Smooth muscle cell (in vitro differentiated cells): ENCODE measurements around the gene OR6B3. TPM values are rescaled to one million over a fixed set of nuclear protein-coding genes. Genes with fewer than 3 reads are reported as not detected.

Experiments
- DNase-seq: peaks from one replicate; lab custom pipeline; 2025; ENCODE audit not compliant: unreplicated experiment; lab: John Stamatoyannopoulos, UW
- H2AFZ ChIP-seq: fragments of 200-600 bp; sonication (generic); 2 replicates; pipeline ENCODE4 v1.6.0; 2016; ENCODE audit warnings: antibody characterized with exemption, low read depth, mild to moderate bottlenecking
- H3F3A ChIP-seq: fragments of 200-600 bp; sonication (generic); 2 replicates; pipeline ENCODE4 v1.6.0; 2017; ENCODE audit warnings: antibody characterized with exemption, low read depth
- H3K27ac ChIP-seq: fragments of 200-600 bp; sonication (generic); 2 replicates; pipeline ENCODE4 v1.5.1; 2016; ENCODE audit warnings: low read depth, mild to moderate bottlenecking
- H3K27me3 ChIP-seq: fragments of 200-600 bp; sonication (generic); 2 replicates; pipeline ENCODE4 v1.6.1; 2016; ENCODE audit warnings: low read depth, mild to moderate bottlenecking
- H3K36me3 ChIP-seq: fragments of 200-600 bp; sonication (generic); 2 replicates; pipeline ENCODE4 v1.5.1; 2016; ENCODE audit warnings: low read depth
- H3K4me1 ChIP-seq: fragments of 200-600 bp; sonication (generic); 2 replicates; pipeline ENCODE4 v1.5.1; 2016; ENCODE audit warnings: low read depth
- H3K4me2 ChIP-seq: fragments of 200-600 bp; sonication (generic); 2 replicates; pipeline ENCODE4 v1.6.0; 2016; ENCODE audit warnings: mild to moderate bottlenecking
- H3K4me3 ChIP-seq: fragments of 200-600 bp; sonication (generic); 2 replicates; pipeline ENCODE4 v1.5.1; 2016; ENCODE audit warnings: mild to moderate bottlenecking
- H3K79me2 ChIP-seq: fragments of 200-600 bp; sonication (generic); 2 replicates; pipeline ENCODE4 v1.6.0; 2016; ENCODE audit warnings: low read depth, mild to moderate bottlenecking
- H3K9ac ChIP-seq: fragments of 200-600 bp; sonication (generic); 2 replicates; pipeline ENCODE4 v1.6.0; 2016; ENCODE audit warnings: low read depth
- H3K9me3 ChIP-seq: fragments of 200-600 bp; sonication (generic); replicated peaks from 2 replicates; pipeline ENCODE4 v1.5.1; 2016; ENCODE audit warnings: low read depth
- H4K20me1 ChIP-seq: fragments of 200-600 bp; sonication (generic); 2 replicates; pipeline ENCODE4 v1.6.0; 2016; ENCODE audit warnings: low read depth
- CTCF ChIP-seq: fragments of 200-600 bp; sonication (generic); IDR thresholded peaks from 2 replicates; pipeline ENCODE4 v1.5.1; 2017; ENCODE audit warnings: borderline replicate concordance, mild to moderate bottlenecking, antibody characterized with exemption; ENCODE audit not compliant: insufficient read depth, poor library complexity, severe bottlenecking
- WGBS: methylation state at CpG from one replicate; pipeline ENCODE4 v1.1.7; 2016; ENCODE audit warnings: low lambda C conversion rate; 5-methylcytosine and 5-hydroxymethylcytosine counted together
- polyA plus RNA-seq: library from polyadenylated mRNA; unstranded; fragments of >200 nt; fragmentation: Nextera tagmentation; extraction: Ambion mirVana; gene quantifications from 2 replicates; pipeline ENCODE4 v1.2.1, GENCODE V29; 2016
- total RNA-seq: library from RNA; depleted of rRNA; stranded (reverse); fragments of >200 nt; gene quantifications from 2 replicates; pipeline ENCODE4 v1.2.3, GENCODE V29; 2014

Gene OR6B3
- total and polyA plus RNA-seq, 2 experiments from 2014 or later = not detected

GRCh38 chr2:240042740-240043139 lies 10.6 kb downstream of the OR6B3 start:
- H3K79me2 ChIP-seq = no peaks in the 10 kb centered on the region
- H3K27ac ChIP-seq = no peak overlapping the region
- H3K4me2 ChIP-seq = no peak overlapping the region
- no peaks in the 10 kb centered on the region for H3K9me3 ChIP-seq
- no peak overlapping the region for H3K9ac ChIP-seq
- WGBS = 83% methylated on average over 11 of the region's 11 CpGs
- H3K4me1 ChIP-seq = no peaks in the 10 kb centered on the region
- no peaks in the 10 kb centered on the region for H3F3A ChIP-seq
- no peaks in the 10 kb centered on the region for H4K20me1 ChIP-seq
- H3K36me3 ChIP-seq = no peaks in the 10 kb centered on the region
- no peak overlapping the region for H3K4me3 ChIP-seq
- peaks cover 42% of the 10 kb centered on the region for H3K27me3 ChIP-seq
- no peak for TF ChIP-seq CTCF
- no peak overlapping the region for H2AFZ ChIP-seq
- no peak for DNase-seq

GRCh38 chr2:240041363-240041762 lies 12.0 kb downstream of the OR6B3 start:
- H3K4me3 ChIP-seq = no peak overlapping the region
- no peaks in the 10 kb centered on the region for H3K79me2 ChIP-seq
- no peak for DNase-seq
- H3K36me3 ChIP-seq = no peaks in the 10 kb centered on the region
- H3K4me2 ChIP-seq = no peak overlapping the region
- H4K20me1 ChIP-seq = no peaks in the 10 kb centered on the region
- peaks cover 42% of the 10 kb centered on the region for H3K27me3 ChIP-seq
- no peaks in the 10 kb centered on the region for H3K4me1 ChIP-seq
- H2AFZ ChIP-seq = no peak overlapping the region
- no peak for TF ChIP-seq CTCF
- H3K27ac ChIP-seq = no peak overlapping the region
- H3K9me3 ChIP-seq = no peaks in the 10 kb centered on the region
- no peaks in the 10 kb centered on the region for H3F3A ChIP-seq
- H3K9ac ChIP-seq = no peak overlapping the region
- 86% methylated on average over 6 of the region's 6 CpGs for WGBS

- Histone ChIP-seq H3K4me2 (no peak overlapping the region), H3F3A (no peaks in the 10 kb centered on the region), H3K9ac (no peak overlapping the region), H2AFZ (no peak overlapping the region), H3K27me3 (peaks cover 80% of the 10 kb centered on the region), H3K36me3 (no peaks in the 10 kb centered on the region), H3K79me2 (no peaks in the 10 kb centered on the region), H4K20me1 (no peaks in the 10 kb centered on the region), H3K27ac (no peak overlapping the region), H3K4me3 (no peak overlapping the region), H3K4me1 (no peaks in the 10 kb centered on the region), H3K9me3 (no peaks in the 10 kb centered on the region)
- no peak for DNase-seq
- TF ChIP-seq CTCF = no peak
Measured at GRCh38 chr2:240037358-240037757, 16.0 kb downstream of the OR6B3 start.

- H3K9me3 ChIP-seq = no peaks in the 10 kb centered on the region
- no peak overlapping the region for H3K9ac ChIP-seq
- H3K4me3 ChIP-seq = no peak overlapping the region
- no peaks in the 10 kb centered on the region for H3K36me3 ChIP-seq
- H3K27ac ChIP-seq = no peak overlapping the region
- DNase-seq = no peak
- no peaks in the 10 kb centered on the region for H3K79me2 ChIP-seq
- H3K4me2 ChIP-seq = no peak overlapping the region
- no peaks in the 10 kb centered on the region for H3F3A ChIP-seq
- H4K20me1 ChIP-seq = no peaks in the 10 kb centered on the region
- TF ChIP-seq CTCF = no peak
- peaks cover 67% of the 10 kb centered on the region for H3K27me3 ChIP-seq
- WGBS = 57% methylated on average over 3 of the region's 5 CpGs
- H2AFZ ChIP-seq = no peak overlapping the region
- no peaks in the 10 kb centered on the region for H3K4me1 ChIP-seq
Measured at GRCh38 chr2:240033330-240033678, 20.0 kb downstream of the OR6B3 start.
